Eye (tissue), 1 donor: ENCODE data around the gene IL22RA1.
A peak's percentile ranks its signal among the peaks of the same experiment; 100 is the strongest.

ENCODE experiments used
- DNase-seq: peaks from one replicate; pipeline ENCODE4 v3.0.0-alpha.2; 2015

The IL22RA1 gene

GRCh38 chr1:24142546-24143534 lies at the start of gene IL22RA1:
Gene IL22RA1 (minus strand): TSS chr1:24143140. CDS start chr1:24143082, 58 bp downstream.
- DNase-seq, result no peak

- DNase-seq, result no peak
These were observed 48.9 kb upstream of the IL22RA1 start for GRCh38 chr1:24191860-24192259.

GRCh38 chr1:24190983-24191461 lies 48.1 kb upstream of the IL22RA1 start:
- no peak for DNase-seq

GRCh38 chr1:24189528-24189927 lies 46.6 kb upstream of the IL22RA1 start:
- DNase-seq, result no peak

GRCh38 chr1:24186993-24187790 lies 44.3 kb upstream of the IL22RA1 start, which contains the start of gene IFNLR1:
Gene IFNLR1 (minus strand): TSS chr1:24187289. CDS start chr1:24187248, 41 bp downstream.
- peak; percentile 69 for DNase-seq

GRCh38 chr1:24186711-24186992 lies 43.7 kb upstream of the IL22RA1 start:
- no peak for DNase-seq

- DNase-seq, result no peak
These were observed 43.2 kb upstream of the IL22RA1 start for GRCh38 chr1:24186031-24186710.

GRCh38 chr1:24185076-24185475 lies 42.1 kb upstream of the IL22RA1 start:
- DNase-seq, result no peak

- no peak for DNase-seq
These were observed 39.1 kb upstream of the IL22RA1 start for GRCh38 chr1:24182061-24182460.

GRCh38 chr1:24181619-24182018 lies 38.7 kb upstream of the IL22RA1 start:
- DNase-seq, result no peak

GRCh38 chr1:24180676-24181075 lies 37.7 kb upstream of the IL22RA1 start:
- no peak for DNase-seq

GRCh38 chr1:24179251-24179840 lies 36.4 kb upstream of the IL22RA1 start:
- no peak for DNase-seq

GRCh38 chr1:24178407-24178806 lies 35.5 kb upstream of the IL22RA1 start:
- DNase-seq, result no peak

- no peak for DNase-seq
These were observed 34.2 kb upstream of the IL22RA1 start for GRCh38 chr1:24177161-24177560.

- DNase-seq, result no peak
These were observed 32.3 kb upstream of the IL22RA1 start for GRCh38 chr1:24175033-24175755.

- DNase-seq, result no peak
These were observed 31.0 kb upstream of the IL22RA1 start for GRCh38 chr1:24173638-24174575.

GRCh38 chr1:24172598-24172997 lies 29.7 kb upstream of the IL22RA1 start:
- DNase-seq, result no peak

GRCh38 chr1:24169286-24169685 lies 26.3 kb upstream of the IL22RA1 start:
- DNase-seq, result no peak

- DNase-seq, result no peak
These were observed 25.3 kb upstream of the IL22RA1 start for GRCh38 chr1:24168245-24168644.

GRCh38 chr1:24167008-24167407 lies 24.1 kb upstream of the IL22RA1 start:
- DNase-seq, result no peak

- no peak for DNase-seq
These were observed 22.6 kb upstream of the IL22RA1 start for GRCh38 chr1:24165500-24165899.
